SK-N-SH (cell line): ENCODE data around the gene WASF2. TPM values are rescaled to one million over a fixed set of nuclear protein-coding genes. Genes with fewer than 3 reads are reported as not detected.
A peak's percentile ranks its signal among the peaks of the same experiment; 100 is the strongest.

Experiments used
- CTCF ChIA-PET: fragments of 300-600, 350-600 bp; formaldehyde crosslinking; extraction: SDS; loops from one replicate; lab custom pipeline; 2021; lab: Yijun Ruan, JAX
- POLR2A ChIA-PET: fragments of 350-600 bp; sonication (Branson Sonifier 250); formaldehyde crosslinking; extraction: SDS; loops from one replicate; lab custom pipeline; 2020; ENCODE audit warnings: antibody characterized with exemption, inconsistent platforms; lab: Yijun Ruan, JAX
- DNase-seq: peaks from one replicate; pipeline ENCODE4 v3.0.0; 2012
- H2AFZ ChIP-seq: fragments of 200-600 bp; sonication (generic); 2 replicates; pipeline ENCODE4 v1.8.1; 2016; ENCODE audit warnings: antibody characterized with exemption, mild to moderate bottlenecking, low read depth
- H3F3A ChIP-seq: fragments of 200-600 bp; sonication (generic); replicated peaks from 2 replicates; pipeline ENCODE3; 2016; ENCODE audit warnings: antibody characterized with exemption, mild to moderate bottlenecking; ENCODE audit not compliant: insufficient read depth
- H3K27ac ChIP-seq, 2 experiments: fragments of 200-500 bp in 1 of 2; fragments of 200-600 bp in 1 of 2; sonication (Bioruptor generic) in 1 of 2; sonication (generic), shearing (Covaris generic) in 1 of 2; 2 replicates each; pipeline versions ENCODE4 v1.5.1 to v1.6.1; 2014 to 2016; ENCODE audit warnings: low read depth in 2 of 2, inconsistent platforms in 1 of 2, low read length in 1 of 2, mild to moderate bottlenecking in 1 of 2, mixed read lengths in 1 of 2
- H3K27me3 ChIP-seq: fragments of 200-600 bp; sonication (generic), shearing (Covaris generic); 2 replicates; pipeline ENCODE4 v1.6.1; 2016; ENCODE audit warnings: mixed run types; ENCODE audit not compliant: insufficient read depth
- H3K36me3 ChIP-seq, 2 experiments: fragments of 200-500 bp in 1 of 2; fragments of 200-600 bp in 1 of 2; sonication (Bioruptor generic) in 1 of 2; sonication (generic) in 1 of 2; replicated peaks in 1 of 2; 2 replicates each; pipeline versions ENCODE3 to v1.5.1; 2014 to 2016; ENCODE audit warnings: low read length in 1 of 2, mild to moderate bottlenecking in 1 of 2; ENCODE audit not compliant: insufficient read depth in 2 of 2, control insufficient read depth in 1 of 2
- H3K4me1 ChIP-seq, 2 experiments: fragments of 200-500 bp in 1 of 2; fragments of 200-600 bp in 1 of 2; sonication (Bioruptor generic) in 1 of 2; sonication (generic), shearing (Covaris generic) in 1 of 2; 2 replicates each; pipeline versions ENCODE4 v1.5.1 to v1.6.1; 2014 to 2016; ENCODE audit warnings: low read depth in 1 of 2, low read length in 1 of 2, mixed run types in 1 of 2; ENCODE audit not compliant: insufficient read depth in 2 of 2, control insufficient read depth in 1 of 2
- H3K4me2 ChIP-seq: fragments of 200-600 bp; sonication (generic), shearing (Covaris generic); 2 replicates; pipeline ENCODE4 v1.6.1; 2017; ENCODE audit warnings: mixed run types
- H3K4me3 ChIP-seq, 2 experiments: fragments of 200-500 bp in 1 of 2; fragments of 200-600 bp in 1 of 2; sonication (Bioruptor generic) in 1 of 2; sonication (generic), shearing (Covaris generic) in 1 of 2; 2 replicates each; pipeline versions ENCODE4 v1.5.1 to v1.8.1; 2014 to 2016; ENCODE audit warnings: low read depth in 2 of 2, inconsistent platforms in 1 of 2, low read length in 1 of 2, mild to moderate bottlenecking in 1 of 2, mixed read lengths in 1 of 2, moderate library complexity in 1 of 2
- H3K79me2 ChIP-seq: fragments of 200-600 bp; sonication (generic); 2 replicates; pipeline ENCODE4 v1.8.1; 2017; ENCODE audit warnings: mild to moderate bottlenecking; ENCODE audit not compliant: insufficient read depth
- H3K9ac ChIP-seq: fragments of 200-600 bp; sonication (generic); 2 replicates; pipeline ENCODE4 v1.6.1; 2017; ENCODE audit warnings: mixed run types
- H3K9me2 ChIP-seq: fragments of 200-600 bp; sonication (generic); 2 replicates; pipeline ENCODE4 v1.6.1; 2017; ENCODE audit warnings: mixed run types
- H3K9me3 ChIP-seq: fragments of 200-600 bp; sonication (generic); 2 replicates; pipeline ENCODE4 v1.6.1; 2017; ENCODE audit warnings: mixed run types, mild to moderate bottlenecking, moderate library complexity
- H4K20me1 ChIP-seq: fragments of 200-600 bp; sonication (generic); 2 replicates; pipeline ENCODE4 v1.6.1; 2017; ENCODE audit warnings: mild to moderate bottlenecking, mixed run types; ENCODE audit not compliant: insufficient read depth
- CHD2 ChIP-seq: fragments of 150-350 bp; IDR thresholded peaks from 2 replicates; pipeline ENCODE4 v1.6.1; 2018; ENCODE audit warnings: low read length; ENCODE audit not compliant: partially characterized antibody
- EP300 ChIP-seq, 2 experiments: IDR thresholded peaks; 2 replicates each; pipeline versions ENCODE4 v1.4.0 to v1.6.1; 2012; ENCODE audit warnings: borderline replicate concordance in 1 of 2, low read depth in 1 of 2, low read length in 1 of 2
- FOXJ3 ChIP-seq: sonication (generic); formaldehyde crosslinking; IDR thresholded peaks from 2 replicates; pipeline ENCODE4 v1.5.1; 2020; ENCODE audit warnings: mild to moderate bottlenecking, missing genetic modification reagents
- FOXM1 ChIP-seq: IDR thresholded peaks from 2 replicates; pipeline ENCODE4 v1.4.0; 2012; ENCODE audit warnings: low read depth, mild to moderate bottlenecking
- GABPA ChIP-seq: IDR thresholded peaks from 2 replicates; pipeline ENCODE4 v1.4.0; 2012; ENCODE audit warnings: low read depth, mild to moderate bottlenecking
- GATA2 ChIP-seq: sonication (generic); formaldehyde crosslinking; IDR thresholded peaks from 2 replicates; pipeline ENCODE4 v1.5.0; 2020; ENCODE audit warnings: mild to moderate bottlenecking, missing genetic modification reagents
- JUND ChIP-seq: IDR thresholded peaks from 2 replicates; pipeline ENCODE4 v1.4.0; 2012
- MEF2A ChIP-seq: IDR thresholded peaks from 2 replicates; pipeline ENCODE4 v1.4.0; 2012; ENCODE audit warnings: low read depth, borderline replicate concordance
- NFIC ChIP-seq: IDR thresholded peaks from 2 replicates; pipeline ENCODE4 v1.4.0; 2012; ENCODE audit warnings: borderline replicate concordance
- NRF1 ChIP-seq: IDR thresholded peaks from 2 replicates; pipeline ENCODE4 v1.6.1; 2012; ENCODE audit warnings: low read depth, mild to moderate bottlenecking, low read length
- RCOR1 ChIP-seq: fragments of 150-350 bp; IDR thresholded peaks from 2 replicates; pipeline ENCODE4 v1.6.1; 2017; ENCODE audit warnings: antibody characterized with exemption, low read length
- WGBS: methylation state at CpG from one replicate; pipeline ENCODE4 v1.1.6; 2017; ENCODE audit warnings: low lambda C conversion rate; 5-methylcytosine and 5-hydroxymethylcytosine counted together
- polyA plus RNA-seq, 3 experiments: library from polyadenylated mRNA; depleted of rRNA; stranded (reverse); fragments of >200 nt; gene quantifications; 2 replicates each; pipeline ENCODE4 v1.2.3, GENCODE V29; 2012
- TF ChIP-seq, protein P1 (sequence below): IDR thresholded peaks from 2 replicates; pipeline ENCODE4 v1.4.0; 2012; ENCODE audit warnings: low read depth
- TF ChIP-seq, protein P2 (sequence below): IDR thresholded peaks from 2 replicates; pipeline ENCODE4; 2012
- TF ChIP-seq, protein P3 (sequence below): fragments of 200-600 bp; sonication (generic); IDR thresholded peaks from 2 replicates; pipeline ENCODE4 v1.6.1; 2017; ENCODE audit warnings: antibody characterized with exemption, mild to moderate bottlenecking, moderate library complexity

The WASF2 gene
- polyA plus RNA-seq, 1 of the 3 experiments (the other 2 are of a cell fraction) = 27.1 TPM

DNA sequence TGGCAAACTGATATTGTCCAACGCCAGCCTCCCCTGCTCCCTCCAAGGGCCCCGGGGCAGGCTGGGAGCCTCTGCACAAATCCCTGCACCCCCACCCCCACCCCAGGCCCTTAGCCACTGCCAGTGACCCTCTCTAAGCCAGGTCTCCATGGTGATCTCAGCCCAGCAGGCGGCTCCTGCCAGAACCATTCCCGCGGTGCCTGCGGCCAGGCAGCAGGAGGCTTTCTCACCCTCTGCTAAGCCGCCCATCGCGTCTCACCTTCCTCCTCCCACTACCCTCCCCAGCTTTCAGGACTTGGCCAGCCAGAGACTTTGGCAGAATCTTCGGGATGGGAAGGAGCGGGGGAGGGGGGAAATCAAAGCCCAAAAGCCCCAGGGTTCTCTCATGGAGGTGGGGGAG lies 46.8 kb upstream of the WASF2 start:
- POLR2A ChIA-PET = interaction anchor here (0.9 to 1.6 kb wide), 4 partner anchors 9 to 64 kb away, joined by 3 to 5 read pairs (median 4); partner anchors contain the start of gene WASF2
- no peak overlapping the region for H2AFZ ChIP-seq

DNA sequence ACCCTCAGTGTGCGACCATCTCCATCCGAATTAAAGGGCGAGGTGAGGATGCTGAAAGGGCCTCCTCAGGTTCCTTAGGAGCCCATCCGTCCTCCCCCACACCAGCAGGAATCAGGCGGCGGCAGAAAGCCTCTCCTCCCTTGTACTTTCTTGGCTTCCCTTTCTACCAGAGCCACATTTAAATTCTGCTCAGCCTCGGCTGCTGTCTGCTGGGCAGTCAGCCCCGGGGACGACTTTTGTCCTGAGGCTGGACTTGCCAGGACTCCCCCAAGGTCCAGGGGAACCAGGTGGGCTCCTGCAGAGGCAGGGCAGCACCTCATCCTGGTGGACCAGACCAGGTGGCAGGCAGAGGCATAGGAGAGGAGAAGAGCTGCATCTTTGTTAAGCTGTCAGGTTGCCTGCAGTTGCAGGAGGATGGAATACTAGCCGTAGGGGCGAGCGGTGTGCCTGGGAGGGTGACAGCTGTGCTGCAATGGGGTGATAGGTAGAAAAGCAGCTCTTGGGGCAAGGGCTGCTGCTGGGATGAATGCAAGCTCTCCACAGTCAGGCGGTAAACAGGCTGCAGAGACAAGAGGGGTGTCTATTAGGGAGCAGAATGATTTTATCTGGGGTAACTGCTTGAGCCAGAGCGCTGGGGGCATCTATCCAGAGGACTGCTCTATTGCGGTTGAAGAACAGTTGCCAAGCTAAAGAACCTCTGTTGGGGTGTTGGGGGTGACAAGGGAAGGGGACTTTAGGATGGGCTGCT lies 46.2 kb upstream of the WASF2 start:
- POLR2A ChIA-PET = interaction anchor here (0.9 to 1.6 kb wide), 4 partner anchors 8 to 64 kb away, joined by 3 to 5 read pairs (median 4); partner anchors contain the start of gene WASF2
- TF ChIP-seq EP300 (IDR thresholded peaks at IDR 0.05; ENCODE audit: borderline replicate concordance in 1 of 2, low read depth in 1 of 2, low read length in 1 of 2) = no peak
- TF ChIP-seq GATA2 (CRISPR knock-in tag) = 0 out of 2 replicates have a peak, but pooled peaks have one; percentile 20
- TF ChIP-seq NFIC = no peak
- Histone ChIP-seq H3K27ac (peak overlapping the region; percentile 17 to 91; a peak in 3 of 4 replicates), H3K4me2 (peak overlapping the region; percentile 62; the same call in 1 of the 2 replicates), H3K9me3 (no peaks in the 10 kb centered on the region), H3K4me3 (peak overlapping the region in 1 of 2 experiments; percentile 20; a peak in 2 of 4 replicates), H3K4me1 (peaks cover 40 to 53% of the 10 kb centered on the region in 2 experiments), H3F3A (peaks cover 21% of the 10 kb centered on the region), H2AFZ (no peak overlapping the region), H3K9ac (no peak overlapping the region), H3K36me3 (peaks cover 5 to 14% of the 10 kb centered on the region in 2 experiments), H3K79me2 (peaks cover 31% of the 10 kb centered on the region), H3K9me2 (no peaks in the 10 kb centered on the region), H3K27me3 (no peaks in the 10 kb centered on the region), H4K20me1 (no peaks in the 10 kb centered on the region; the same call in 1 of the 2 replicates)
- DNase-seq = peak; percentile 63
- WGBS = 82% methylated on average over 15 of the region's 15 CpGs
- CTCF ChIA-PET = interaction anchor here (0.7 to 14.9 kb wide), 8 partner anchors 13 to 141 kb away, joined by 3 to 176 read pairs (median 5); no protein-coding TSS in a partner anchor

More for the DNA sequence above, 46.8 kb upstream of the WASF2 start:
- H3K4me2 ChIP-seq = peak overlapping the region; percentile 62
- H3K4me3 ChIP-seq = peak overlapping the region in 1 of 2 experiments; percentile 20; a peak in 1 of 4 replicates
- H3K9me3 ChIP-seq = no peaks in the 10 kb centered on the region
- H3K4me1 ChIP-seq = peaks cover 40 to 57% of the 10 kb centered on the region in 2 experiments
- DNase-seq = peak; percentile 93
- CTCF ChIA-PET = interaction anchor here (0.7 to 14.9 kb wide), 6 partner anchors 13 to 141 kb away, joined by 3 to 176 read pairs (median 4); no protein-coding TSS in a partner anchor
- peak; percentile 71 for TF ChIP-seq CHD2
- no peak for TF ChIP-seq MEF2A
- TF ChIP-seq, protein P1, sequence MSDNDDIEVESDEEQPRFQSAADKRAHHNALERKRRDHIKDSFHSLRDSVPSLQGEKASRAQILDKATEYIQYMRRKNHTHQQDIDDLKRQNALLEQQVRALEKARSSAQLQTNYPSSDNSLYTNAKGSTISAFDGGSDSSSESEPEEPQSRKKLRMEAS = peak; percentile 46; the same call in 1 of the 2 replicates
- TF ChIP-seq EP300 (IDR thresholded peaks at IDR 0.05; ENCODE audit: borderline replicate concordance in 1 of 2, low read depth in 1 of 2, low read length in 1 of 2) = 0 out of 4 replicates have a peak, but pooled peaks of 1 of the 2 experiments have one; percentile 14
- TF ChIP-seq, all 33 proteins: peak for 3
- H3K36me3 ChIP-seq = peaks cover 5 to 14% of the 10 kb centered on the region in 2 experiments
- H3K9ac ChIP-seq = peak overlapping the region; percentile 17; the same call in 1 of the 2 replicates
- H3K27ac ChIP-seq = peak overlapping the region; percentile 91 to 93
- H3K27me3 ChIP-seq = no peaks in the 10 kb centered on the region
- WGBS = 7% methylated on average over 9 of the region's 11 CpGs
- no peaks in the 10 kb centered on the region; the same call in 1 of the 2 replicates for H4K20me1 ChIP-seq
- H3F3A ChIP-seq = peaks cover 24% of the 10 kb centered on the region
- H3K9me2 ChIP-seq = no peaks in the 10 kb centered on the region
- peaks cover 36% of the 10 kb centered on the region for H3K79me2 ChIP-seq

DNA sequence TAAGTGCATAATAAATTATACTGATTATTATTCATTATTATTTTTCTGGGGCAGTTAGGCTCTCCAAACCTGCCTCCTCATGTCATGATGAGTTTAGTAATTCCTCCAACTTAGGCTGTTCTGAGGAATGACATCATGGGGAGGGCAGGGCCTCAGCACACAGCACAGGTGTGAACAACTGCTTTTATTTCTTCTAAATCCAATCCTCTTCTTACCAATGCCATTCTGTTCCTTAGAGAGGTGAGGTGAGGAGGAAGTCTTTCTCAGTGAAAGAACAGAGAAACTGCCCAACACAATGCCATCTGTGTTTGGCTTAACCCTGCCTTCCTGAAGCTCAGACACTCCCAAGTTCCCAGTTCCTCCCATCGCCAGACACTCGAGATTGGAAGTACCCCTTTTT lies 45.4 kb upstream of the WASF2 start:
- Histone ChIP-seq H3K79me2 (peaks cover 30% of the 10 kb centered on the region), H2AFZ (no peak overlapping the region), H3K4me1 (peaks cover 36 to 45% of the 10 kb centered on the region in 2 experiments), H3K27ac (peak overlapping the region in 1 of 2 experiments; percentile 91; a peak in 2 of 4 replicates), H3K9me2 (no peaks in the 10 kb centered on the region), H3K27me3 (no peaks in the 10 kb centered on the region), H3K4me3 (no peak overlapping the region), H4K20me1 (no peaks in the 10 kb centered on the region; the same call in 1 of the 2 replicates), H3K36me3 (peaks cover 5 to 14% of the 10 kb centered on the region in 2 experiments), H3K9me3 (no peaks in the 10 kb centered on the region), H3K4me2 (no peak overlapping the region), H3K9ac (no peak overlapping the region), H3F3A (peaks cover 13% of the 10 kb centered on the region)
- POLR2A ChIA-PET = no interaction called here
- DNase-seq = no peak
- CTCF ChIA-PET = interaction anchor here (1.5 to 14.9 kb wide), 4 partner anchors 12 to 70 kb away, joined by 4 to 176 read pairs (median 7); no protein-coding TSS in a partner anchor
- 69% methylated on average over 2 of the region's 2 CpGs for WGBS
- no peak for TF ChIP-seq NRF1
- TF ChIP-seq JUND = no peak
- TF ChIP-seq CHD2 = no peak
- no peak for TF ChIP-seq FOXJ3 (CRISPR knock-in tag)
- TF ChIP-seq FOXM1 = no peak
- TF ChIP-seq, protein P2, sequence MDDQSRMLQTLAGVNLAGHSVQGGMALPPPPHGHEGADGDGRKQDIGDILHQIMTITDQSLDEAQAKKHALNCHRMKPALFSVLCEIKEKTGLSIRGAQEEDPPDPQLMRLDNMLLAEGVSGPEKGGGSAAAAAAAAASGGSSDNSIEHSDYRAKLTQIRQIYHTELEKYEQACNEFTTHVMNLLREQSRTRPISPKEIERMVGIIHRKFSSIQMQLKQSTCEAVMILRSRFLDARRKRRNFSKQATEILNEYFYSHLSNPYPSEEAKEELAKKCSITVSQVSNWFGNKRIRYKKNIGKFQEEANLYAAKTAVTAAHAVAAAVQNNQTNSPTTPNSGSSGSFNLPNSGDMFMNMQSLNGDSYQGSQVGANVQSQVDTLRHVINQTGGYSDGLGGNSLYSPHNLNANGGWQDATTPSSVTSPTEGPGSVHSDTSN = no peak
- TF ChIP-seq RCOR1 = no peak
- TF ChIP-seq, protein P3, sequence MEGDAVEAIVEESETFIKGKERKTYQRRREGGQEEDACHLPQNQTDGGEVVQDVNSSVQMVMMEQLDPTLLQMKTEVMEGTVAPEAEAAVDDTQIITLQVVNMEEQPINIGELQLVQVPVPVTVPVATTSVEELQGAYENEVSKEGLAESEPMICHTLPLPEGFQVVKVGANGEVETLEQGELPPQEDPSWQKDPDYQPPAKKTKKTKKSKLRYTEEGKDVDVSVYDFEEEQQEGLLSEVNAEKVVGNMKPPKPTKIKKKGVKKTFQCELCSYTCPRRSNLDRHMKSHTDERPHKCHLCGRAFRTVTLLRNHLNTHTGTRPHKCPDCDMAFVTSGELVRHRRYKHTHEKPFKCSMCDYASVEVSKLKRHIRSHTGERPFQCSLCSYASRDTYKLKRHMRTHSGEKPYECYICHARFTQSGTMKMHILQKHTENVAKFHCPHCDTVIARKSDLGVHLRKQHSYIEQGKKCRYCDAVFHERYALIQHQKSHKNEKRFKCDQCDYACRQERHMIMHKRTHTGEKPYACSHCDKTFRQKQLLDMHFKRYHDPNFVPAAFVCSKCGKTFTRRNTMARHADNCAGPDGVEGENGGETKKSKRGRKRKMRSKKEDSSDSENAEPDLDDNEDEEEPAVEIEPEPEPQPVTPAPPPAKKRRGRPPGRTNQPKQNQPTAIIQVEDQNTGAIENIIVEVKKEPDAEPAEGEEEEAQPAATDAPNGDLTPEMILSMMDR = no peak
- TF ChIP-seq GABPA = no peak
